ENCODE data around the gene AGFG1. TPM values are rescaled to one million over a fixed set of nuclear protein-coding genes. Genes with fewer than 3 reads are reported as not detected.

AGFG1 gene
- total RNA-seq, 1 donor = 56.1 TPM

- no peak overlapping the region for H3K4me3 ChIP-seq (ENCODE audit: low read depth, low read length)
- no peak for DNase-seq (ENCODE audit: low read depth)
- no peak for TF ChIP-seq CTCF (IDR thresholded peaks at IDR 0.05; ENCODE audit: insufficient read depth, low read depth, low read length)
Measured at GRCh38 chr2:227466887-227467600, 4.9 kb upstream of the AGFG1 start.

- TF ChIP-seq CTCF (IDR thresholded peaks at IDR 0.05; ENCODE audit: insufficient read depth, low read depth, low read length) = no peak
- no peak for DNase-seq (ENCODE audit: low read depth)
- no peak overlapping the region for H3K4me3 ChIP-seq (ENCODE audit: low read depth, low read length)
Measured at GRCh38 chr2:227471412-227471811, 544 bp upstream of the AGFG1 start.

GRCh38 chr2:227472265-227473121 lies 537 bp downstream of the AGFG1 start:
- peak; percentile 28 for DNase-seq (ENCODE audit: low read depth)

GRCh38 chr2:227473122-227473461 lies 1.1 kb downstream of the AGFG1 start:
- TF ChIP-seq CTCF (IDR thresholded peaks at IDR 0.05; ENCODE audit: insufficient read depth, low read depth, low read length) = no peak
- peak overlapping the region; percentile 81 for H3K4me3 ChIP-seq (ENCODE audit: low read depth, low read length)
- DNase-seq (ENCODE audit: low read depth) = peak; percentile 64

More at GRCh38 chr2:227472265-227473121, 537 bp downstream of the AGFG1 start:
- H3K4me3 ChIP-seq (ENCODE audit: low read depth, low read length) = peak overlapping the region; percentile 81
- TF ChIP-seq CTCF (IDR thresholded peaks at IDR 0.05; ENCODE audit: insufficient read depth, low read depth, low read length) = no peak

- H3K4me3 ChIP-seq (ENCODE audit: low read depth, low read length) = peak overlapping the region; percentile 81
- no peak for TF ChIP-seq CTCF (IDR thresholded peaks at IDR 0.05; ENCODE audit: insufficient read depth, low read depth, low read length)
- peak; percentile 15 for DNase-seq (ENCODE audit: low read depth)
Measured at GRCh38 chr2:227473806-227474205, 1.9 kb downstream of the AGFG1 start.

GRCh38 chr2:227474410-227474809 lies 2.5 kb downstream of the AGFG1 start:
- TF ChIP-seq CTCF (IDR thresholded peaks at IDR 0.05; ENCODE audit: insufficient read depth, low read depth, low read length) = no peak
- DNase-seq (ENCODE audit: low read depth) = no peak
- peak overlapping the region; percentile 81 for H3K4me3 ChIP-seq (ENCODE audit: low read depth, low read length)
